ENCODE data around the gene ITGA11.

DNA sequence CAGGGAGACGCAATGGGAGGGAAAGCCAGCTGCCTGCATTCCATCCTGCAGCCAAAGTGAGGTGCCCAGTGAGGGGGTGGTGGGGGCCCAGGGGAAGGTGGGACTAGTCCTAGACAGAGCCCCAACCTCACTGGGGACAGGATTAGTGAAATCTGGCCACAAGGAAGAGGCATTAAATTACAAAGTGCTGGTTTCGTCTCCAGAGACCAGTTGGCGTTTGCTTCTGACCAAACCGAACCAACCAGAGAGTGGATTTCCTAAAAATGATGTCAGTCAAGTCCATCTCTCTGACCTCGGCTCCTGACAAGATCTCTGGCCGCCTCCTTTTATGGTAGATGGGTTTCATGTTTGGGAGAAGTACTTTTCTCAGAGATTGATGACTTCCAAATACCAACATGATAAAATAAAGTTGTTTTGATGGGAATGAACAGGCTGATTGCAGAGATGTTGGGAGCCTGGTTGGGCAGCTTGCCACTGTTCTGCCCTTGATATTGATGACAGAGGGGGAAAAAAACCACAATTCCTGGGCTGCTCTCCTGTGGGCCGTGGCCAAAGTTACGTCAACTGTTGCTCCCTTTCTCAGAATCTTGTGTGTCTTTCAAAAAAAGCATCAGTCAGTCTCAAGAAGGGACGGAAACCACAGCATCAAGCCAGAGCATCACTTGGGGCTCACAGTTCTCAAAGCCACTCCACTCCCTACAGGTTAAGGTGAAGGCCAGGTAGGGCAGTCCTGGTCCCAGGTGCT lies 24.6 kb downstream of the ITGA11 start:
- TF ChIP-seq CTCF (IDR thresholded peaks at IDR 0.05) (no peak), EP300 (IDR thresholded peaks at IDR 0.05) (no peak)

All from ovary (tissue), 3 donors.